Inflammatory macrophage treated with lipopolysaccharide for 1 hour (primary cell): Measurements from ENCODE around the gene GRIA2.
"Not testable (repeated sequence)": the region's sequence is repeated elsewhere in the genome, so short reads cannot be mapped to it uniquely, and the experiment has no call there.

Experiments
- DNase-seq, 2 donors: peaks; one replicate each; pipeline ENCODE4 v3.0.0-alpha.2; 2020 to 2022

GRIA2 gene

GRCh38 chr4:157220371-157220881 is at the start of gene GRIA2:
GRIA2 (plus strand) TSS chr4:157220728; CDS start chr4:157221043, 315 bp downstream.
- peak; percentile 6 to 10 for DNase-seq

DNA sequence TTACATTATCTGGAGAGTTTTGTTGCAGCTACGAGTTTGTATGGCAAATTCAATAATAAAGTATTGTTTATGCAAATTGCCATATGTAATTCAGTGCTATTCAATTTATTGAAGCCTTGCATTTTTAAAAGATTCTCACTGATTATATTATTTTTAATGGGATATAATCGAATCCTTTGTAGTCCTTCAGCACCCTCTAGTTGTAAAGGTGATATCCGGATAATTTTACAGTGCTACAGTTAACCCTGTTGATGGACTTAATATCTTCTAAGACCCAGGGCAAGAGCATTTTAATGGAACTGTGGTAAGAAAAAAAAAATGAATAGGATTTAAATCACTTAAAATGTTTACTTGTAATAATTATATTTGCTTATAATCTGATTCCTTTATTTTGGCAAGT is 48.5 kb upstream of the GRIA2 start:
- DNase-seq = no peak

- not testable (repeated sequence) for DNase-seq
These were observed 40.3 kb upstream of the GRIA2 start for GRCh38 chr4:157180268-157180667.

- DNase-seq = no peak
These were observed 36.2 kb upstream of the GRIA2 start for GRCh38 chr4:157184300-157184699.

GRCh38 chr4:157185363-157185762 is 35.2 kb upstream of the GRIA2 start:
- no peak for DNase-seq

DNA sequence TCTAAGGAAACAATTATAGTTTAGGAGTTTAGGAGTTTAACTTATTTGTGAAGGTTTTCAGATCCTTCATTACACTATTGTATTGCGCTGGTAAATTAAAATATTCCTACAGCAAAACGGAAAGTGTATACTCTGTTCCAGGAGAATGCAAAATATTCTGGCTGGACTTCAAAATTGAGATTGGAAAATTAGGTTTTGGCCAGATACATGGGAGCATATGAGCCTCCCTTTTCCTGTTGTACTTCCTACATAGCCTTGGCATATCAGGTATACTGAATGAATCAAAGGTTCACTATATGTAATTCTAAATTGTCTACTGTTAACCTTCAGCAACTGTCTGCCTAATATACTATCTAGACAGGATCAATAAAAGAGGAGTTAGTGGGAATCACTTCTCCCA is 25.2 kb upstream of the GRIA2 start:
- no peak for DNase-seq

DNA sequence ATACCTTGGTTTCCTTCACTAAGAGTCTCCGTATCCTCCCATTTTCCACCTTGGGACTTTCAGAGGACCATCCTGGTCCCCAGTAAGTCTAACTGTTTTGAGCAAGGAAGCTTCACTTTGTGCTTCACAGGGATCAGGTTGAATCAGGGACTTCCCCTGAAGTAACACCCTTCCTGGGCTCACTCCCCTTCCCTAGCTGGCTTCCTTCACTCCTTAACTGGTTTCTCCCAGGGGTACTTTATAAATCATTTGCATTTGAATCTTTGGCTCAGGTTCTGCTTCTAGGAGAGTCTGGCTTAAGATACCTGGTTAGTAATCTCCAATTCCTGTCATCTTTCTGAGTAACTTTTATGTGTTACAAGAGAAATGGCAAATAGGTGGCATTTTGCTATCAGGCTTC is 24.5 kb upstream of the GRIA2 start:
- no peak for DNase-seq

DNA sequence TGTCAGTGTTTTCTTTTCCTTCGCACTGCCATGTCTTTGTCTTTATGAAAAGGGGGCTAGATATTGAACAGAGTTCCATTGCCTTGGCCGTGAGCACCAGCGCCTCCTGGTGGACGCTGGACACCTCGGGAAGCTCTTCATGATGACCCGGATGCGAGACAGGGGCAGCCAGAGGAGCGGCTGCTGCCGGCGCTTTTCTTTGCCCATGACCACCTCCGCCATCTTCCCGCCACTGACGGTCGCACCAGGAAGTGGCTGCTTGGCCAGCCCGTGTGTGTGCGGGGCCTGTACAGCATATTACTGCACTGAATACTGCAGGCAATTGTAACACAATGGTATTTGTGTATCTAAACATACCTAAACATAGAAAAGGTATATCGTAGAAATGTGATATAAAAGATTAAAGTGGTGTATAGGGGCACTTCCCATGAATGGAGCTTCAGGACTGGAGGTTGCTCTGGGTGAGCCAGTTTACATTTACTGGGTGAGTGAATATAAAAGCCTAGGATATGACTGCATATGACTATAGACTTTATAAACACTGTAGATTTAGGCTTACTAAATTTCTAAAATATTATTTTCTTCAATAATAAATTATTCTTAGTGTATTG is 15.8 kb upstream of the GRIA2 start:
- peak in 1 of 2 donors; percentile 62 for DNase-seq

- peak in 1 of 2 donors; percentile 49 for DNase-seq
These were observed 2.8 kb upstream of the GRIA2 start for GRCh38 chr4:157217708-157218107.

GRCh38 chr4:157219711-157220370 is 687 bp upstream of the GRIA2 start:
- DNase-seq = no peak

- no peak for DNase-seq
These were observed 932 bp downstream of the GRIA2 start for GRCh38 chr4:157221426-157221894.

DNA sequence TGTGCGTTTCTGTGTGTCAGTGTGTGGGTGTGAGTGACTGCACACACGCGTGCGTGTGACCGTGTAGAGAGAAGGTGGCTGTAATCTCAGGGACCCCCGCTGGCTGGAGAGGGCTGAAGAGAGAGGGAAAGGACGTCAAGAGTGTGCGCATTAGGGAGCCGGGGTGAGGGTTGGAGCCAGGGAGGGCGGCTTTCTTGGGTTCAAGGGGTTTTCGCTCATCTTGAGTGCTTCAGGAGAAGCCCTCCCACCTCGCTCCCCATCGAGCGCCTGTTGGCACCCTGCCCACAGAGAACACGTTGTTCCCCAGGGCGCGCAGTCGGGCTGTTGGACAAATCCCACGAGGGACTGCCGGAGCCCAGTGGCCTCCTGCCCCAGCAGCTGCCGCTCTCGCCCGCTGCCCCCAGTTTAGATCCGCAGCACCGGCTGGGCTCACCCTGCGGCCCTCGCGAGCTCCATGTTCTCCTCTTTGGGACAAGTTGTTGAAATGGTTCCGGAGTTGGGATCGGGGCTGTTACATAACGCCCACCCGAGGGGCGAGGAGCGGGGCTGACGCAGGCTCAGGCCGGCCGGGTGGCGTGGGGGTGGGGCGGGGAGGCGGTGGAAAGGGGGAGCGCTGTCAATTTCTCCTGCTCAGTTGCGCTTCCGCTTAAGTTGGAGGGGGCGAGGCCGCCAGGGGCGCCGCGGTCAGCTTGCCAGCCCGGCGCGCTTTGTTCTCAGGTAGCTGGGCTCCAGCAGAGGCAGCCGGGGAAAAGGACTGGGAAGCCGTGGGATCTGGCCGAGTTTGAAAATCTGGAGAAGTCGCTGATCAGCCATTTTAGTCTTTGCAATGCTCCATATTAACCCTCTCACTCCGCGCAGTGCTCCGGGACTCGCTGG is 1.6 kb downstream of the GRIA2 start:
- no peak for DNase-seq

GRCh38 chr4:157222771-157223160 is 2.2 kb downstream of the GRIA2 start:
- DNase-seq = no peak

GRCh38 chr4:157223456-157223855 is 2.9 kb downstream of the GRIA2 start:
- DNase-seq = no peak

- no peak for DNase-seq
These were observed 4.6 kb downstream of the GRIA2 start for GRCh38 chr4:157225096-157225495.

GRCh38 chr4:157226035-157226434 is 5.5 kb downstream of the GRIA2 start:
- no peak for DNase-seq

DNA sequence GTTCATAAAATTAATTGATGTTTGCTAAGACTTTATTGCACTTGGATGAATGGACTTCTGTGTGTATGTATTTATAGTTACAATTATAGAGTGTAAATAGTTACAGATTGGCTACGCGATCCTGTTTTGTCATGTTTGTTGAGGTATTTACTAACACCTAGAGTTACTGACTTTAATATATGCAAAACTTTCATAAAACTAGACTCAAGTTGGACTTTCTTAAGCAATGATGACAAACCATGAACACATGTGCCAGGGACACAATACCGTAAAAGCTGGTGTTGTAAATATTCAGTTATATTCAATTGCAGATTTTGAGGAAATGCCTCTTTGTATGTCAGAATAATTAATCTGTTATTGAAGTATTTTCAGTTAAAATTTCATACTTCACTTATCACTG is 6.1 kb downstream of the GRIA2 start:
- no peak for DNase-seq

- DNase-seq = no peak
These were observed 11.0 kb downstream of the GRIA2 start for GRCh38 chr4:157231525-157231924.

DNA sequence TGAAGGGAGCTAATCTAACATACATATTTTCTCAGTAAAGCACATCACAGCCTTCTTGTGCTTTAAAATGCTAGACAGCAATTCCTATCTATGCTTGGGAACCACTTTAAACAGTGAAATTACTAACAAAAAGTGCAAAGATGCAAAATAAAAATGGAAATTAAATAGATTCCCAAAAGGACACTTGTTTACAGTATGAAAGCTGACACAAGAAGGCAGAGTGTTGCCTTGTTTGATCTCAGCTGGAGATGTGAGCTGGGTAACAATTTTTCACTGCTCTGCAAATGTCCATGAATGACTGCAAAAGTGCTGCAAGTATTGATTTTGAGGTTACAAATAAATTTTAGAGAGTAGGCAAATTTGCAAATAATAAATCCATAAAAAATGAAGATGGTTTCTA is 22.3 kb downstream of the GRIA2 start:
- DNase-seq = no peak

GRCh38 chr4:157244348-157244747 is 23.8 kb downstream of the GRIA2 start:
- DNase-seq = no peak

DNA sequence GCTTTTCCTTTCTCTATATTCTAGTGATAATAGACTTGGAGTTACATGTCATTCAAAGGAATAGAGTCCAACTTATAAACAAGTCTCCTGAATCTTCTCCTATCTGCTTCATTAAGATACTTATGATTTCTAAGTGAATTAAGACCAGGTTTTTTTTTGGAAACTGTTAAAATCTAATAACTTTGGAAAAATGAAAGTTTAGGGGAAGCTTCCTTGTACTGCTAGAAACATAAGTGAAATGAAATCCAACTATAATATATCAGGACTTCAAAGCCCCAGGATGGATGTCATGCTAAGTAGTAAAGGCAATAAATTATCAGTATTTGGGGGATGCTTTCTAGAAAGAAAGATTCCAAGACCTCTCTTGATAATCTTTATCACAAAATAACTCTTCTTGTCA is 24.8 kb downstream of the GRIA2 start:
- DNase-seq = no peak

DNA sequence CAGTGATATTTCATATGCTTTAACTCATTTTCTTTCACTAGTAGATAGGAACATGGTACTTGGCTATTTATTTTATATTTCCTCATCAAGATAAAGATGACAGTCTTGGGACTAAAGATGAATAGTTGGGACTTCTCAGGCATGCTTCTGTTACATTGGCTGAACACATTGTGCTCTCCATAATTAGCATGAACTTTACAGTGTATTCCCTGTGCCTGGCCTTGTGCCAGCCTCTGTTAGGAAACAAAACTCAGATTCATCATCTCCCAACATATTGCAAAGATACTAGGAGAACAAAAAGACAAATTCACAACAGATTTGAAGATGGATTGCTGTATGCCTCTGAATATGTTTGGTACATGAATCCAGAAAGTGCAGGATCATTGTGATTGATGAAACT is 26.4 kb downstream of the GRIA2 start:
- DNase-seq = no peak

GRCh38 chr4:157258165-157258564 is 37.6 kb downstream of the GRIA2 start:
- DNase-seq = not testable (repeated sequence)

DNA sequence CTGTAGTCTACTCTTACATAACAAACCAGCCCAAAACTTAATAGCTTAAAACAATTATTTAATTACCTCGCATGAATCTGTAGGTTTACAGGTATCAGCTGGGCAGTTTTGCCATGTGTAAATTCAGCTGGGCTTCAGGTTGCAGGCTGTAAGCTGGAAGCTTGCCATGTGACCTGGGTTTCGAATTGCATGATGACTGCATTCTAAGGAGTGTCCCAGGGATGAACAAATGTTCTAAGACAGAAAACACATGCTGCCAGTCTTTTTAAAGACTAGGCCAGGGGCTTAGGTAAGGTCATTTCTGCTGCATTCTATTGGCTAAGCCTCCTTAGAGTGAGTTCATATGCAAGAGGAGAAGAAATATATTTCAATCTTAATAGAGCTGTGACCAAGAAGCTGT is 44.8 kb downstream of the GRIA2 start:
- no peak for DNase-seq
